HepG2 (cell line): ENCODE data around the gene NEURL1. TPM values are rescaled to one million over a fixed set of nuclear protein-coding genes. Genes with fewer than 3 reads are reported as not detected.
A peak's percentile ranks its signal among the peaks of the same experiment; 100 is the strongest.

Experiments used
- ATAC-seq: fragments of 200-7000 bp; cut with Tn5 transposase; 3 replicates; pipeline ENCODE4 v1.9.1; 2020; ENCODE audit warnings: mild to moderate bottlenecking, moderate library complexity
- BruUV-seq: library from RNA; stranded (reverse); fragments of 400-500 nt; replicated peaks from 2 replicates; lab custom pipeline; 2021; lab: Mats Ljungman, UMichigan
- CTCF ChIA-PET: fragments of 300-600 bp; formaldehyde crosslinking; extraction: SDS; loops from one replicate; lab custom pipeline; 2021; ENCODE audit warnings: low total read pairs, inconsistent platforms, low intra/inter-chr PET ratio; lab: Yijun Ruan, JAX
- POLR2A ChIA-PET: fragments of 350-600 bp; sonication (Branson Sonifier 250); formaldehyde crosslinking; loops from one replicate; lab custom pipeline; 2020; ENCODE audit warnings: antibody characterized with exemption, inconsistent platforms; lab: Yijun Ruan, JAX
- DNase-seq: peaks from one replicate; pipeline ENCODE4 v3.0.0-alpha.2; 2015; ENCODE audit warnings: low spot score
- FAIRE-seq: peaks from 3 replicates; lab custom pipeline; 2011; peaks lifted over from hg19 to GRCh38; lab: Jason Lieb, UNC
- H2AFZ ChIP-seq: one replicate; pipeline ENCODE4 v1.6.1; 2011; ENCODE audit warnings: low read length, inconsistent platforms
- H3K27ac ChIP-seq: fragments of 300-600 bp; 3 replicates; pipeline ENCODE4 v1.8.0; 2011; ENCODE audit warnings: mixed run types, mild to moderate bottlenecking, mixed read lengths, low read length, inconsistent platforms; ENCODE audit not compliant: insufficient read depth; ENCODE audit errors: extremely low read length
- H3K27me3 ChIP-seq, 2 experiments: fragments of 200-600 bp in 1 of 2; 2 replicates in 1 of 2; 3 replicates in 1 of 2; pipeline versions ENCODE4 v1.6.0 to v1.8.0; 2011; ENCODE audit warnings: low read length in 2 of 2, mild to moderate bottlenecking in 2 of 2, moderate library complexity in 2 of 2, inconsistent platforms in 1 of 2; ENCODE audit not compliant: insufficient read depth in 2 of 2, control insufficient read depth in 1 of 2
- H3K36me3 ChIP-seq, 2 experiments: fragments of 200-600 bp in 1 of 2; replicated peaks in 1 of 2; 2 replicates in 1 of 2; 3 replicates in 1 of 2; pipeline versions ENCODE4 v1.5.1 to v1.8.0; 2011; ENCODE audit warnings: low read length in 2 of 2, inconsistent platforms in 1 of 2; ENCODE audit not compliant: insufficient read depth in 2 of 2, control insufficient read depth in 1 of 2
- H3K4me1 ChIP-seq: 2 replicates; pipeline ENCODE4 v1.5.1; 2012; ENCODE audit warnings: low read length, inconsistent platforms; ENCODE audit not compliant: insufficient read depth
- H3K4me2 ChIP-seq: 2 replicates; pipeline ENCODE4 v1.6.0; 2011; ENCODE audit warnings: low read depth, low read length, inconsistent platforms
- H3K4me3 ChIP-seq, 3 experiments: fragments of 200-600 bp in 1 of 3; sonication (generic), shearing (Covaris generic) in 1 of 3; replicated peaks in 1 of 3; 2 replicates each; pipeline ENCODE4 v1.5.1; 2011 to 2016; ENCODE audit warnings: low read length in 3 of 3, inconsistent platforms in 2 of 3, low read depth in 2 of 3, mild to moderate bottlenecking in 2 of 3, control low read depth in 1 of 3, mixed read lengths in 1 of 3; ENCODE audit not compliant: insufficient read depth in 1 of 3
- H3K79me2 ChIP-seq: one replicate; pipeline ENCODE4 v1.6.1; 2011; ENCODE audit warnings: low read length, inconsistent platforms; ENCODE audit not compliant: insufficient read depth
- H3K9ac ChIP-seq: 2 replicates; pipeline ENCODE4 v1.6.0; 2011; ENCODE audit warnings: mild to moderate bottlenecking, low read depth, low read length, inconsistent platforms; ENCODE audit not compliant: insufficient read depth
- H3K9me3 ChIP-seq: 2 replicates; pipeline ENCODE4 v1.5.1; 2012; ENCODE audit warnings: mild to moderate bottlenecking, low read length
- H4K20me1 ChIP-seq: 2 replicates; pipeline ENCODE4 v1.6.0; 2011; ENCODE audit warnings: inconsistent platforms, mild to moderate bottlenecking, low read length, moderate library complexity; ENCODE audit not compliant: insufficient read depth
- AGO2 ChIP-seq: fragments of 200-400 bp; formaldehyde crosslinking; optimal IDR thresholded peaks from 2 replicates; pipeline ENCODE3; 2017; ENCODE audit warnings: mild to moderate bottlenecking, low read depth, low read length, moderate library complexity
- HNRNPL ChIP-seq: fragments of 200-400 bp; formaldehyde crosslinking; IDR thresholded peaks from 2 replicates; pipeline ENCODE4 v1.6.1; 2017; ENCODE audit warnings: mild to moderate bottlenecking, low read depth, low read length
- HNRNPLL ChIP-seq: fragments of 200-400 bp; formaldehyde crosslinking; IDR thresholded peaks from 2 replicates; pipeline ENCODE4 v1.6.1; 2017; ENCODE audit warnings: mild to moderate bottlenecking, low read depth, low read length; ENCODE audit not compliant: poor library complexity, severe bottlenecking
- MTF1 ChIP-seq: sonication (generic); formaldehyde crosslinking; IDR thresholded peaks from 2 replicates; pipeline ENCODE4 v1.5.0; 2020; ENCODE audit warnings: missing genetic modification reagents
- NFIB ChIP-seq: sonication (generic); formaldehyde crosslinking; IDR thresholded peaks from 2 replicates; pipeline ENCODE4 v1.9.0; 2021; ENCODE audit warnings: missing genetic modification reagents, mild to moderate bottlenecking, borderline replicate concordance
- RBM22 ChIP-seq: fragments of 200-400 bp; formaldehyde crosslinking; optimal IDR thresholded peaks from 2 replicates; pipeline ENCODE3; 2017; ENCODE audit warnings: mild to moderate bottlenecking, low read length, moderate library complexity
- ZNF101 ChIP-seq: sonication (generic); formaldehyde crosslinking; IDR thresholded peaks from 2 replicates; pipeline ENCODE4 v1.4.0; 2020; ENCODE audit warnings: mild to moderate bottlenecking, low read depth, missing genetic modification reagents, borderline replicate concordance
- ZNF296 ChIP-seq: sonication (generic); formaldehyde crosslinking; conservative IDR thresholded peaks from 2 replicates; pipeline ENCODE4 v1.5.0; 2020; ENCODE audit warnings: mild to moderate bottlenecking, missing genetic modification reagents
- WGBS: methylation state at CpG from one replicate; pipeline ENCODE4 v1.1.6; 2017; ENCODE audit warnings: low lambda C conversion rate; 5-methylcytosine and 5-hydroxymethylcytosine counted together
- in situ Hi-C: cut with HindIII; loops from 2 replicates; pipeline ENCODE4 v1.10.0; 2017; ENCODE audit warnings: low pct_unique_long_range_greater_than_20kb; ENCODE audit not compliant: extremely low pct_ligation_motif_present
- intact Hi-C: fragments of 100-400 bp; cut with micrococcal nuclease; formaldehyde crosslinking; loops from one replicate; pipeline ENCODE4 v1.10.0; 2022; ENCODE audit not compliant: unreplicated experiment
- polyA plus RNA-seq, 8 experiments: library from polyadenylated mRNA; depleted of rRNA in 3 of 8; stranded (reverse) in 7 of 8; unstranded in 1 of 8; fragments of >200 nt; fragmentation: Illumina TruSeq in 4 of 8; extraction: Trizol in 4 of 8; gene quantifications; 2 replicates each; pipeline versions ENCODE4 v1.2.1 to v1.2.3, GENCODE V29; 2011 to 2016; ENCODE audit warnings: low read depth in 4 of 8, missing spikeins in 1 of 8, mixed read lengths in 1 of 8; ENCODE audit not compliant: insufficient read depth in 1 of 8
- total RNA-seq, 5 experiments: library from RNA; depleted of rRNA; stranded (reverse); fragments of >200 nt; fragmentation: Illumina TruSeq; extraction: Trizol; gene quantifications; 2 replicates each; pipeline ENCODE4 v1.2.3, GENCODE V29; 2016; ENCODE audit warnings: low read depth in 1 of 5

NEURL1 gene
- total and polyA plus RNA-seq, 2 of the 13 experiments (the other 11 are each of a cell fraction or from before 2014, with no cell fraction given), result not detected

DNA sequence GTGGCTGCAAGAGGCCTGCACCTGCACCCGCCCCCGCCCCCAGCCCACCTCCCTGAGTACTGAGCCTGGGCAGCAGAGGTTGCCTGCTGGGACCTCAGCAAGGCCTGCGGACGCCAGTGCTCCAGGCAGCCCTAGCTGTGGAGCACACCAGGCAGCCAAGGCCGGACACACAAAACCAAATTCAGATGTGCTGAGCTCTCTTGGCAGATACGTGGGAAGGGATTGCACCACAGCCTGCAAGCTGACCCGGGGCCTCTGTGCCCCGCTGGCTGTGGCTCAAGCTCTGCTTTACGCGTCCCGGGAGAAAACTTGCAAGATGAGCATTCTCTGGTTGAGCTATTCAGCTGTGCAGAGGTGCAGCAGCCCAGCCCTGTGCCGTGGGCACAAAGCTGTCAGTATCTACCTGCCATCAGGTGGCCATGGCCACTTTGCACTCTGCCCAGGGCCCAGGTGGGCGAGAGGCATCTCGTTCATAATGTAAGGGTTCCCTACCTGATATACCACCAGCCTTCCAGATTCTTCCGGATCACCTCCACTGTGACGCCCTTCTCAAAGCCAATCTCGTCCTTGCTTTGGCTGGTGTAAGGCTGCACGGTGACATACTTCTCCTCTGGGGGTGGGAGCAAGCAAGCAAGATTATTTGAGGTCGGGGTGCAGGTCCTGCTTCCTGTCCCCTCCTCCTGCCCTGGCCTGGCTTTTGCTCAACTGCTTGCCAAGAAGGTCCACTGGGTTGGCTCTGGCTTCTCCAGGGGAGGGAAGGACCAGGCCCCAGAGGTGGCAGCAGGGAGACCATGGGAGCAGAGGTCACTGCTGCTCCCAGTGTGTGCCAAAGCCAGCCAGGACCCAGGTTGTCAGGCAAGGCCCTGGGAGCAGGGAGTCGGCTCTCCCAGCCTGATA lies 123.4 kb downstream of the NEURL1 start:
- in situ Hi-C loops (no loop called here), intact Hi-C loops (no loop called here)
- Histone ChIP-seq H4K20me1 (peaks cover 2% of the 10 kb centered on the region; the same call in 1 of the 2 replicates), H3K4me1 (no peaks in the 10 kb centered on the region), H3K79me2 (no peaks in the 10 kb centered on the region), H2AFZ (no peak overlapping the region), H3K4me2 (no peak overlapping the region), H3K27me3 (no peaks in the 10 kb centered on the region), H3K4me3 (no peak overlapping the region), H3K9me3 (no peaks in the 10 kb centered on the region), H3K9ac (no peak overlapping the region), H3K27ac (no peak overlapping the region), H3K36me3 (peaks cover 41 to 85% of the 10 kb centered on the region in 2 experiments)
- POLR2A ChIA-PET, result interaction anchor here (1.0 kb wide), 1 partner anchor 43 kb away, joined by 3 read pairs; no protein-coding TSS in a partner anchor
- no TSS peak for BruUV-seq
- FAIRE-seq (no peak), DNase-seq (no peak), ATAC-seq (no peak; the same call in 2 of the 3 replicates)
- CTCF ChIA-PET, result no interaction called here
- WGBS, result 97% methylated on average over 17 of the region's 20 CpGs
- TF ChIP-seq HNRNPLL (no peak), RBM22 (peak; percentile 82), MTF1 (no peak), ZNF296 (CRISPR knock-in tag) (no peak), NFIB (CRISPR knock-in tag) (no peak), AGO2 (peak; percentile 75)

- BruUV-seq, result no TSS peak
- FAIRE-seq, result no peak
- POLR2A ChIA-PET, result no interaction called here
- H3K9ac ChIP-seq, result no peak overlapping the region
- no peak overlapping the region for H3K4me3 ChIP-seq
- H3K27ac ChIP-seq, result no peak overlapping the region
- H2AFZ ChIP-seq, result no peak overlapping the region
- H4K20me1 ChIP-seq, result peaks cover 2% of the 10 kb centered on the region; the same call in 1 of the 2 replicates
- H3K4me1 ChIP-seq, result no peaks in the 10 kb centered on the region
- CTCF ChIA-PET, result no interaction called here
- DNase-seq, result no peak
- 96% methylated on average over 7 of the region's 13 CpGs for WGBS
- no peak for ATAC-seq
- in situ Hi-C loops, result no loop called here
- no peaks in the 10 kb centered on the region for H3K27me3 ChIP-seq
- intact Hi-C loops, result no loop called here
- no peaks in the 10 kb centered on the region for H3K9me3 ChIP-seq
- TF ChIP-seq ZNF296 (CRISPR knock-in tag) (no peak), HNRNPL (no peak), RBM22 (peak; percentile 2), ZNF101 (no peak)
- peaks cover 44 to 85% of the 10 kb centered on the region in 2 experiments for H3K36me3 ChIP-seq
- no peaks in the 10 kb centered on the region for H3K79me2 ChIP-seq
- H3K4me2 ChIP-seq, result no peak overlapping the region
Measured at GRCh38 chr10:103617602-103618385, 124.3 kb downstream of the NEURL1 start.
